Mucosa of descending colon (tissue), 3 donors: ENCODE measurements around the gene DDAH1. TPM values are rescaled to one million over a fixed set of nuclear protein-coding genes. Genes with fewer than 3 reads are reported as not detected.

ENCODE experiments used
- ATAC-seq: fragments of 200-7000 bp; cut with Tn5 transposase; one replicate; pipeline ENCODE4 v1.9.1; 2020; ENCODE audit warnings: mild to moderate bottlenecking, moderate library complexity
- DNase-seq, 3 donors: peaks; one replicate each; pipeline ENCODE4 v3.0.0-alpha.2; 2020
- H3K36me3 ChIP-seq: fragments of 200-600 bp; one replicate; pipeline ENCODE4 v1.8.0; 2021; ENCODE audit warnings: low read depth, mild to moderate bottlenecking
- H3K4me1 ChIP-seq: fragments of 200-600 bp; one replicate; pipeline ENCODE4 v1.8.0; 2021; ENCODE audit warnings: low read depth, mild to moderate bottlenecking
- H3K4me3 ChIP-seq: fragments of 200-600 bp; one replicate; pipeline ENCODE4 v1.8.0; 2021; ENCODE audit warnings: mild to moderate bottlenecking
- H3K9me3 ChIP-seq: fragments of 200-600 bp; one replicate; pipeline ENCODE4 v1.8.0; 2021; ENCODE audit warnings: mild to moderate bottlenecking
- CTCF ChIP-seq: fragments of 200-600 bp; IDR thresholded peaks from one replicate; pipeline ENCODE4 v1.8.0; 2022; ENCODE audit warnings: antibody characterized with exemption, mild to moderate bottlenecking
- intact Hi-C, 2 donors: fragments of 100-400 bp; cut with DNase I in 1 of 2; cut with micrococcal nuclease in 1 of 2; formaldehyde crosslinking; loops; one replicate each; pipeline versions ENCODE4 v1.11.0 to v1.11.1; 2022; cut with DNase I, micrococcal nuclease
- total RNA-seq, 3 donors: library from RNA; stranded (reverse); fragmentation: NEBNext Ultra II Directional in 2 of 3; extraction: Animal tissue kit (Norgen Biotek cat#: 25700) in 2 of 3; gene quantifications; one replicate each; pipeline versions ENCODE4 v1.2.1 to v1.2.4, GENCODE V29; 2021 to 2023
- donor health status: DM: no; HTN: no; CAD: no; lungs with moderate emphysema.
- donor health status: DM: no; HTN: no; CAD: no.
- donor health status: DM: no; HTN: yes; CAD: no.

Gene DDAH1
- total RNA-seq, 3 donors from 2014 or later: 45.9 to 86.3 (median 74.1) TPM

GRCh38 chr1:85320371-85321131 is 144.4 kb downstream of the DDAH1 start:
- no peak overlapping the region for H3K4me3 ChIP-seq
- no peaks in the 10 kb centered on the region for H3K36me3 ChIP-seq
- DNase-seq (no peak), ATAC-seq (no peak)
- no peaks in the 10 kb centered on the region for H3K9me3 ChIP-seq
- intact Hi-C loops: no loop called here
- no peak for TF ChIP-seq CTCF
- H3K4me1 ChIP-seq: no peaks in the 10 kb centered on the region

GRCh38 chr1:85319931-85320330 is 145.0 kb downstream of the DDAH1 start:
- Histone ChIP-seq H3K4me3 (no peak overlapping the region), H3K36me3 (no peaks in the 10 kb centered on the region), H3K4me1 (no peaks in the 10 kb centered on the region), H3K9me3 (no peaks in the 10 kb centered on the region)
- intact Hi-C loops: loop anchor here in 1 of 2 donors (10.0 kb wide), 1 partner anchor 265 kb away; the partner anchor contains the start of gene CCN1
- DNase-seq (no peak), ATAC-seq (no peak)
- no peak for TF ChIP-seq CTCF

- no peak for TF ChIP-seq CTCF
- Histone ChIP-seq H3K4me1 (no peaks in the 10 kb centered on the region), H3K4me3 (no peak overlapping the region), H3K36me3 (no peaks in the 10 kb centered on the region), H3K9me3 (no peaks in the 10 kb centered on the region)
- no peak for DNase-seq
- intact Hi-C loops: loop anchor here in 1 of 2 donors (10.0 kb wide), 1 partner anchor 265 kb away; the partner anchor contains the start of gene CCN1
- ATAC-seq: no peak
Observed at GRCh38 chr1:85319491-85319890, 145.5 kb downstream of the DDAH1 start.

- no peak overlapping the region for H3K4me3 ChIP-seq
- intact Hi-C loops: loop anchor here in 1 of 2 donors (10.0 kb wide), 1 partner anchor 267 kb away; the partner anchor contains the start of gene CCN1
- no peaks in the 10 kb centered on the region for H3K9me3 ChIP-seq
- ATAC-seq (no peak), DNase-seq (no peak)
- no peaks in the 10 kb centered on the region for H3K4me1 ChIP-seq
- H3K36me3 ChIP-seq: no peaks in the 10 kb centered on the region
- no peak for TF ChIP-seq CTCF
Observed at GRCh38 chr1:85318217-85318616, 146.7 kb downstream of the DDAH1 start.

GRCh38 chr1:85317560-85317959 is 147.4 kb downstream of the DDAH1 start:
- Histone ChIP-seq H3K4me1 (no peaks in the 10 kb centered on the region), H3K4me3 (no peak overlapping the region), H3K9me3 (no peaks in the 10 kb centered on the region), H3K36me3 (no peaks in the 10 kb centered on the region)
- ATAC-seq: no peak
- DNase-seq: no peak
- intact Hi-C loops: loop anchor here in 1 of 2 donors (10.0 kb wide), 1 partner anchor 267 kb away; the partner anchor contains the start of gene CCN1
- no peak for TF ChIP-seq CTCF
